GM19035 (cell line): ENCODE measurements around the gene TUBB.
A peak's percentile ranks its signal among the peaks of the same experiment; 100 is the strongest.

Experiments
- ATAC-seq: cut with Tn5 transposase; IDR thresholded peaks from one replicate; pipeline ENCODE4 v1.9.1; 2021; ENCODE audit not compliant: unreplicated experiment

Gene TUBB

GRCh38 chr6:30687659-30688431 lies 32.3 kb upstream of the TUBB start:
- no peak for ATAC-seq

DNA sequence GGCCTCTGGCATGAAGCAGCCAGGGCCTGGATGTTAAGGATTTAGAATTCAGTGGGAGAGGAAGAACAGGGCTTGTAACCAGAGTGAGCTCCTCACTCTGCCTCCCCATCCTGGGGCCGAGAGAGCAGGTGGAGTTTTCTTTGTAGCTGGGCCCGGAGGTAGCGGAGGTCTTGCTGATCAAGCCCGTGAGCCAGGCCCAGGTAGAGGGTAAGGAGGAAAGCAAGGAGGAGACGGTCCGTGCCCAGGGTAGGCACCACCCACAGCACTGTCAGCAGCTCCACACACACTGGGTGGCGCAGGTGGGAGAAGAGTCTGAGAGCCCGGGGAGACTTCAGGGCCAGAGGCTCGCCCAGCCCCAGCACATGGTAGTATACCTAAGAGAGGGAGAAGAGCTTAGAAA lies 31.6 kb upstream of the TUBB start:
- ATAC-seq, result no peak

GRCh38 chr6:30689022-30689865 lies 30.9 kb upstream of the TUBB start:
- ATAC-seq, result no peak

DNA sequence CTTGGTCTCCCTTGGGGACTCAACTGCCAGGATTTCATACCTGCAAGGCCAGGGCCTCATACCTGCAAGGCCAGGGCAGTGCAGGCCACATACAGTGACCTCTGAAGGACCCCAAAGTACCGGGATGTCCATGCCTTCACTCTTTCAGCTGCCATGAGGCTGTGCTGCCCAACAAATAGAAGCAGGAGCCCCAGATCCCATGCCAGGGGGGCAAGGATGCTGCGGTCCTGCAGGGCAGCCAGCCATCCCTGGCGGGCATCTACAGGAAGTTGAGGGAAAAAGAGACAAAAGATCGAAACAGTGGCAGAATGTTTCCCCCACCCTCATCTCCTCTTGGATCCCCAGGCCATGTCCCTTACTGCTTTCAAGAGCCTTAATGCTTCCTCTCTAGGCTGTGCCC lies 30.2 kb upstream of the TUBB start:
- no peak for ATAC-seq

DNA sequence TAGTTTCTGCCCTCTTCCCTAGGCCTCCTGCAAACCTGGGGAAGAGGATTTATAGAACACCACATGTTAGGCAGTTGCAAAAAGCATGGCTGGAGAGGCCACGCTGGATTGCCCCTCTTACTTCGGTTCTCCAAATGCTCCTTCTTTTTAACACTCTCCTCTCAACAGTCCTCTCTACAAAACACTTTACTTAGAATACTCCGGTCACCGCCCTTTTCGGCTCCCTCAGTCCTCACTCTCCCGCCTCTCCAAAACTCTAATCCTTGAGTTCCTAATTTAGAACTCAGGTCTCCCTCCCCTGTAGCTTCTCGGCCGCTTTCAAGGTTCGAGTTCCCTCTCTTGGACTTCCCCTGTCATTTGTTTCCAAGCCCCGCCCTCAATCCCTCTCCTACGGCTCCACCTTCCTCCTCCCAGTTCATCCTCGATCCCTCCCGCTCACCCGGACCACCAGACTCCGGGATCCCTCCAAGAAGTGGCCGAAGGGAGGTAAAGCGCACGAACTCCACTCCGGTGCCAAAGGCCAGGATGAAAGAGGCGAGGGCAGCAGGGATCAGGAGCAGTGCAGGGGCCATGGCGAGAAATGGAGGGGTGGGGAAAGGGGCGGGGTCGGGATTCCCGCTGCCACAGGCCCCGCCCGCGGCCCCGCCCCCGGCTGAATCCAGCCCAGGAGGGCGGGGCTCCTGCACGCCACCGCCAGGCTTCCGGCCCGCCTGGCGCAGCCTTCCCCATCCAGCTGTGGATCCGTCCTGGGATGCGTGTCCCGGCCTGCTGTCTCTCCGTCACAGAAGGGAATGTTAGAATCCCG lies 29.5 kb upstream of the TUBB start, which contains the start of gene NRM:
Gene NRM, minus strand, starts transcription at position 582 of the 805 bp plus-strand sequence. Its CDS starts 10 bp downstream, at position 572.
- ATAC-seq, result no peak

DNA sequence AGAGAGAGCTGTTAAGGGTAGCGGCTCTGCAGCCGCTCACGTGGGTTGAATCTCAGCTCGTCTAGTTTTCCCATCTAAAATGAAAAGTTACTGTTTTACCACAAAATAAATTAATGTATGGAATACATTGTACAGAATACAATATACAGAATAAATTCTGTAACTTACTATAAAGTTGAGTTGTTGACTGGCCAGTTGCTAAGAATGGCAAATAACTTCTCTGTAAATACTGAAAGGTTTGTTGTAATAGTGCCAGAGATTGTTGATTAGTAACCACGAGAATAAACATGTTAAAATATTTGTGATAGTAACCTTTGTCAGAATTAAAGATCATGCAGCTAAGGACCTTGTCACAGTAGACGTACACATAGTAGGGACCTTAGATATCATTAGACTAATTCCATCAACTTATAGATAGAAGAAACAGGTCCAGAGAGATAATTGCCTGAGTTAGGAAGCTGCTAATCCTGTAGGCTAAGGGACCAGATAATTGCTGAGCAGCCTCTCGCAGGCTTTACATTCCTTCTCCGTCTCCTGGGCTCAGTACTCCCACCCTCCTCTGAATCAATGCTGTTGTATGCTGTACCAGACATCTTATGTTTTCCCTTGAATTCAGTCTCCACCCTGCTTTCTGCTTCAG lies 28.8 kb upstream of the TUBB start:
- ATAC-seq, result no peak

- no peak for ATAC-seq
Measured at GRCh38 chr6:30696432-30696831, 23.7 kb upstream of the TUBB start.

- ATAC-seq, result no peak
Measured at GRCh38 chr6:30700340-30700739, 19.8 kb upstream of the TUBB start.

- ATAC-seq, result no peak
Measured at GRCh38 chr6:30703011-30703410, 17.1 kb upstream of the TUBB start.

GRCh38 chr6:30703821-30704220 lies 16.3 kb upstream of the TUBB start:
- ATAC-seq, result no peak

GRCh38 chr6:30705620-30706019 lies 14.5 kb upstream of the TUBB start:
- ATAC-seq, result no peak

GRCh38 chr6:30707281-30707850 lies 12.8 kb upstream of the TUBB start:
- ATAC-seq, result no peak

GRCh38 chr6:30709101-30709868 lies 10.9 kb upstream of the TUBB start:
- ATAC-seq, result no peak

DNA sequence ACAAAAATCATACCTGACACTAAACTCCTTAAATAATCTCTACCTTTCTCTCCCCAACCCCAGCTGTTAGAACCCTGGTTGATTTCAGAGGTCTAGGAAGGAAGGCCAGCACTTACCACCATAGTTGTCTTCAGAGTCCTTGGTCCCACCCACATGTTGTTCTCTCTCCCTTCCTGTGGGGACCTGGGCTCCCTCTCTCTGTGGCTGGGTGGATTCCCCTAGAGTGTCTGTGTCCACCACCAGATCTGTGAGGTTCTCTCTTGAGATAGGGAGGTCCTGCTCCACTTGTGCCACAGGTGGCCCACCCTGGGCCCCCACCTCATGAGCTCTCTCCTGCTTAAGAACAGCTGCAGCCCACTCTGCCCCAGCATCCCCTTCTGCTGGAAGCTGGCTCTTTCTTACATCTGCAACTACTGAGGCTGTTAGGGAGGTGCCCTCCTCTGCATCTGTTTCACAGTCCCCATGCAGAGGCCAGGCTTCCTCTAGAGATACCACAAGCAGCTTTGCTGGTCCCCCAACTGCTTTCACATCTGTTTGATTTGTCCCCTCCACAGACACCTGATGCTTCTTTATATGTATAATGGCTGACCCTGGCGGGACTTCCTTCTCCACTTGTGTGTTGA lies 8.3 kb upstream of the TUBB start:
- peak; percentile 51 for ATAC-seq

DNA sequence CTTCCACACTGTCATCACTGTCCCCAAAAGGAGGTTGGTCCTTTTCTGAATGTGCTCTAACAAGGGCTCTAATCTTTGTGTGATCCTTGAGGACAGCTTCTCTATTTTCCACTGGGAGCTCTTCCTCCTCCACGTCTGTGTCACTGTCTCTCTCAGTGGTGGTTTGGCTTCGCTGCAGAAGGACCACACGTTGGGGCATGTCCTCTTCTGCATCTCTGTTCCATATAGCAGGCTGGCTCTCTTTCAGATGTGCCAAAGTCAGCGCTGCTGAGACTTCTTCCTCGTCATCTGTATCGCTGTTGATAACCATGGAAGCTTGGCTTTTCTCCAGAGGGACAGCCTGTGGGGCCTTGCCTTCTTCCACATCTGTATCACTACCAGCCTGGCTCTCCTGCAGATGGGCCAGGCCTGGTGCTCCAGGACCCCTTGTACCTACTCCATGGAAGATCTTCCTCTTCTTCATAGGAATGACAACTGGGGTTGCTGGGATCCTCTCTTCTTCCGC lies 7.7 kb upstream of the TUBB start:
- no peak for ATAC-seq

DNA sequence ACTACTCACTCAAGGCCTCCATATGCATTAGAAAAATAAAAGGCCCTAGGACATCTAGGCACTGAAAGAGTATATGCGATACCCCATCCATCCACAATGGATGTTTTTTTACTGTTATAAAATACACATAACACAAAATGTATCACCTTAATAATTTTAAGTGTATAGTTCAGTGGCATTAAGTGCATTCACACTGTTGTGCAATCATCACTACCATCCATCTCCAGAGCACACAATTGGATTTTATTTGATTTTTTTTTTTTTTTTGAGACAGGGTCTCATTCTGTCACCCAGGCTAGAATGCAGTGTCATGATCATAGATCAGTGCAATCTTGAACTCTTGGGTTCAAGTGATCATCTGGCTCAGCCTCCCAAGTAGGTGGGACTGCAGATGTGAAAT lies 5.9 kb upstream of the TUBB start:
- no peak for ATAC-seq

- no peak for ATAC-seq
Measured at GRCh38 chr6:30716879-30717128, 3.3 kb upstream of the TUBB start.

GRCh38 chr6:30717129-30717844 lies 2.9 kb upstream of the TUBB start, which contains the start of gene MDC1:
TSS of gene MDC1 (minus strand) at chr6:30717281. CDS start at chr6:30715175, 2,106 bp downstream.
- ATAC-seq, result peak; percentile 71
